Stomach smooth muscle (tissue), 2 donors: ENCODE data around the gene FAM227B.

Experiments
- H3K27ac ChIP-seq: one replicate; pipeline ENCODE4 v1.7.0; 2013; ENCODE audit warnings: mild to moderate bottlenecking, low read length, inconsistent platforms
- H3K27me3 ChIP-seq, 2 donors: one replicate each; pipeline ENCODE4 v1.7.0; 2013; ENCODE audit warnings: low read length in 2 of 2; ENCODE audit not compliant: insufficient read depth in 2 of 2, control insufficient read depth in 1 of 2
- H3K36me3 ChIP-seq, 2 donors: one replicate each; pipeline ENCODE4 v1.7.0; 2013; ENCODE audit warnings: low read length in 2 of 2; ENCODE audit not compliant: control insufficient read depth in 2 of 2, insufficient read depth in 2 of 2
- H3K4me1 ChIP-seq: one replicate; pipeline ENCODE4 v1.7.0; 2013; ENCODE audit warnings: low read length; ENCODE audit not compliant: control insufficient read depth, insufficient read depth
- H3K4me3 ChIP-seq, 2 donors: one replicate each; pipeline ENCODE4 v1.7.0; 2013; ENCODE audit warnings: low read length in 2 of 2
- H3K9ac ChIP-seq, 2 donors: one replicate each; pipeline ENCODE4 v1.7.0; 2013; ENCODE audit warnings: low read length in 2 of 2, mild to moderate bottlenecking in 1 of 2
- H3K9me3 ChIP-seq, 2 donors: one replicate each; pipeline ENCODE4 v1.7.0; 2013; ENCODE audit warnings: low read length in 2 of 2; ENCODE audit not compliant: control insufficient read depth in 2 of 2
- donor health status: healthy.
- donor health status: Pancreatic carcinoma.

FAM227B gene

GRCh38 chr15:49339656-49340055 lies 281.0 kb downstream of the FAM227B start:
- H3K9ac ChIP-seq, result no peak overlapping the region
- no peak overlapping the region for H3K27ac ChIP-seq
- no peaks in the 10 kb centered on the region for H3K27me3 ChIP-seq
- H3K4me1 ChIP-seq, result no peaks in the 10 kb centered on the region
- H3K9me3 ChIP-seq, result peaks cover 0 to 3% of the 10 kb centered on the region in 2 donors
- H3K4me3 ChIP-seq, result no peak overlapping the region
- H3K36me3 ChIP-seq, result no peaks in the 10 kb centered on the region

- Histone ChIP-seq H3K4me3 (no peak overlapping the region), H3K36me3 (no peaks in the 10 kb centered on the region), H3K27me3 (no peaks in the 10 kb centered on the region), H3K9me3 (no peaks in the 10 kb centered on the region), H3K27ac (no peak overlapping the region), H3K9ac (no peak overlapping the region), H3K4me1 (no peaks in the 10 kb centered on the region)
These were observed 288.7 kb downstream of the FAM227B start for GRCh38 chr15:49331951-49332350.

GRCh38 chr15:49331442-49331841 lies 289.2 kb downstream of the FAM227B start:
- H3K4me1 ChIP-seq, result no peaks in the 10 kb centered on the region

GRCh38 chr15:49330166-49330565 lies 290.5 kb downstream of the FAM227B start:
- no peak overlapping the region for H3K27ac ChIP-seq
- no peak overlapping the region for H3K9ac ChIP-seq

More at GRCh38 chr15:49331442-49331841, 289.2 kb downstream of the FAM227B start:
- Histone ChIP-seq H3K9ac (no peak overlapping the region), H3K9me3 (no peaks in the 10 kb centered on the region), H3K4me3 (no peak overlapping the region), H3K27me3 (no peaks in the 10 kb centered on the region), H3K36me3 (no peaks in the 10 kb centered on the region), H3K27ac (no peak overlapping the region)

GRCh38 chr15:49328941-49329340 lies 291.7 kb downstream of the FAM227B start:
- Histone ChIP-seq H3K4me1 (no peaks in the 10 kb centered on the region), H3K36me3 (no peaks in the 10 kb centered on the region), H3K27ac (no peak overlapping the region), H3K9me3 (no peaks in the 10 kb centered on the region), H3K9ac (no peak overlapping the region), H3K27me3 (no peaks in the 10 kb centered on the region), H3K4me3 (no peak overlapping the region)

More at GRCh38 chr15:49330166-49330565, 290.5 kb downstream of the FAM227B start:
- Histone ChIP-seq H3K36me3 (no peaks in the 10 kb centered on the region), H3K27me3 (no peaks in the 10 kb centered on the region), H3K4me1 (no peaks in the 10 kb centered on the region), H3K4me3 (no peak overlapping the region), H3K9me3 (no peaks in the 10 kb centered on the region)

GRCh38 chr15:49327927-49328326 lies 292.7 kb downstream of the FAM227B start:
- no peaks in the 10 kb centered on the region for H3K4me1 ChIP-seq
- H3K36me3 ChIP-seq, result peaks cover 0 to 2% of the 10 kb centered on the region in 2 donors
- no peak overlapping the region for H3K9ac ChIP-seq
- H3K9me3 ChIP-seq, result no peaks in the 10 kb centered on the region
- no peak overlapping the region for H3K4me3 ChIP-seq
- no peaks in the 10 kb centered on the region for H3K27me3 ChIP-seq
- no peak overlapping the region for H3K27ac ChIP-seq

- Histone ChIP-seq H3K4me1 (no peaks in the 10 kb centered on the region), H3K9me3 (no peaks in the 10 kb centered on the region), H3K27me3 (no peaks in the 10 kb centered on the region), H3K9ac (no peak overlapping the region), H3K4me3 (no peak overlapping the region), H3K36me3 (peaks cover 10 to 14% of the 10 kb centered on the region in 2 donors), H3K27ac (no peak overlapping the region)
These were observed 297.4 kb downstream of the FAM227B start for GRCh38 chr15:49323207-49323606.

- Histone ChIP-seq H3K9ac (no peak overlapping the region), H3K36me3 (peaks cover 10 to 14% of the 10 kb centered on the region in 2 donors), H3K4me3 (no peak overlapping the region), H3K4me1 (peaks cover 3% of the 10 kb centered on the region), H3K9me3 (no peaks in the 10 kb centered on the region), H3K27ac (no peak overlapping the region), H3K27me3 (no peaks in the 10 kb centered on the region)
These were observed 300.3 kb downstream of the FAM227B start for GRCh38 chr15:49320351-49320750.

- Histone ChIP-seq H3K9ac (no peak overlapping the region), H3K36me3 (peaks cover 9 to 10% of the 10 kb centered on the region in 2 donors), H3K4me3 (no peak overlapping the region), H3K27ac (no peak overlapping the region), H3K9me3 (no peaks in the 10 kb centered on the region), H3K4me1 (peaks cover 9% of the 10 kb centered on the region), H3K27me3 (no peaks in the 10 kb centered on the region)
These were observed 305.2 kb downstream of the FAM227B start for GRCh38 chr15:49315391-49315823.

GRCh38 chr15:49314716-49315115 lies 305.9 kb downstream of the FAM227B start:
- Histone ChIP-seq H3K36me3 (peaks cover 3% of the 10 kb centered on the region in 2 donors), H3K4me3 (no peak overlapping the region), H3K9me3 (no peaks in the 10 kb centered on the region), H3K27ac (no peak overlapping the region), H3K4me1 (peaks cover 9% of the 10 kb centered on the region), H3K9ac (no peak overlapping the region), H3K27me3 (no peaks in the 10 kb centered on the region)

- Histone ChIP-seq H3K4me3 (no peak overlapping the region), H3K9me3 (no peaks in the 10 kb centered on the region), H3K36me3 (no peaks in the 10 kb centered on the region), H3K4me1 (peaks cover 9% of the 10 kb centered on the region), H3K9ac (no peak overlapping the region), H3K27me3 (no peaks in the 10 kb centered on the region), H3K27ac (no peak overlapping the region)
These were observed 307.0 kb downstream of the FAM227B start for GRCh38 chr15:49313650-49314049.
